Endothelial cell of umbilical vein (primary cell): ENCODE results near the gene FILIP1L. TPM values are rescaled to one million over a fixed set of nuclear protein-coding genes. Genes with fewer than 3 reads are reported as not detected.

Source experiments
- BruUV-seq: library from RNA; stranded (reverse); fragments of 400-500 nt; replicated peaks from 2 replicates; lab custom pipeline; 2021; lab: Mats Ljungman, UMichigan
- CTCF ChIA-PET: fragments of 300-600, 350-600 bp; sonication (Branson Sonifier 250); formaldehyde crosslinking; loops from one replicate; lab custom pipeline; 2021; ENCODE audit warnings: antibody characterized with exemption, inconsistent platforms; lab: Charles Lee
- POLR2A ChIA-PET: fragments of 300-600, 350-600 bp; sonication (Branson Sonifier 250); formaldehyde crosslinking; loops from one replicate; lab custom pipeline; 2021; ENCODE audit warnings: antibody characterized with exemption, inconsistent platforms; lab: Charles Lee
- DNase-seq: peaks from one replicate; pipeline ENCODE4 v3.0.0-alpha.2; 2011; ENCODE audit warnings: low read depth, low spot score
- FAIRE-seq: peaks from 2 replicates; lab custom pipeline; 2011; peaks lifted over from hg19 to GRCh38; lab: Jason Lieb, UNC
- H2AFZ ChIP-seq: 2 replicates; pipeline ENCODE4 v1.6.0; 2012; ENCODE audit warnings: low read depth, low read length, control low read depth, inconsistent platforms
- H3K27ac ChIP-seq: 2 replicates; pipeline ENCODE4 v1.5.1; 2011; ENCODE audit warnings: low read depth, mild to moderate bottlenecking, control low read depth, low read length, moderate library complexity; ENCODE audit not compliant: insufficient read depth
- H3K27me3 ChIP-seq, 2 experiments: 2 replicates each; pipeline versions ENCODE4 v1.6.0 to v1.6.1; 2011; ENCODE audit warnings: low read length in 2 of 2, mixed read lengths in 1 of 2; ENCODE audit not compliant: control insufficient read depth in 2 of 2, insufficient read depth in 2 of 2
- H3K36me3 ChIP-seq, 2 experiments: 2 replicates in 1 of 2; 3 replicates in 1 of 2; pipeline ENCODE4 v1.5.1; 2011; ENCODE audit warnings: low read length in 2 of 2, mild to moderate bottlenecking in 1 of 2, moderate library complexity in 1 of 2; ENCODE audit not compliant: control insufficient read depth in 2 of 2, insufficient read depth in 2 of 2; ENCODE audit errors: extremely low read depth in 1 of 2
- H3K4me1 ChIP-seq: 3 replicates; pipeline ENCODE4 v1.5.1; 2011; ENCODE audit warnings: mild to moderate bottlenecking, low read length; ENCODE audit not compliant: control insufficient read depth, insufficient read depth; ENCODE audit errors: extremely low read depth
- H3K4me2 ChIP-seq: 2 replicates; pipeline ENCODE4 v1.6.1; 2011; ENCODE audit warnings: low read length, control low read depth, mixed read lengths; ENCODE audit not compliant: insufficient read depth
- H3K4me3 ChIP-seq, 3 experiments: fragments of 200-600 bp in 1 of 3; sonication (generic), shearing (Covaris generic) in 1 of 3; replicated peaks in 1 of 3; 2 replicates each; pipeline ENCODE4 v1.5.1; 2011 to 2016; ENCODE audit warnings: control low read depth in 3 of 3, low read length in 3 of 3, mild to moderate bottlenecking in 2 of 3, inconsistent platforms in 1 of 3, low read depth in 1 of 3, moderate library complexity in 1 of 3; ENCODE audit not compliant: insufficient read depth in 1 of 3
- H3K79me2 ChIP-seq: 2 replicates; pipeline ENCODE4 v1.6.0; 2012; ENCODE audit warnings: low read length, inconsistent platforms; ENCODE audit not compliant: control insufficient read depth, insufficient read depth
- H3K9ac ChIP-seq: replicated peaks from 2 replicates; pipeline ENCODE3; 2011; ENCODE audit warnings: low read length, control low read depth; ENCODE audit not compliant: insufficient read depth; ENCODE audit errors: extremely low read depth
- H3K9me1 ChIP-seq: replicated peaks from 3 replicates; pipeline ENCODE4 v1.6.0; 2011; ENCODE audit warnings: mild to moderate bottlenecking, low read length; ENCODE audit not compliant: control insufficient read depth, insufficient read depth; ENCODE audit errors: extremely low read depth
- H3K9me3 ChIP-seq: replicated peaks from 2 replicates; pipeline ENCODE4 v1.5.1; 2012; ENCODE audit warnings: low read length, inconsistent platforms; ENCODE audit not compliant: control insufficient read depth, insufficient read depth
- H4K20me1 ChIP-seq: replicated peaks from 2 replicates; pipeline ENCODE3; 2011; ENCODE audit warnings: mild to moderate bottlenecking, low read length; ENCODE audit not compliant: control insufficient read depth, insufficient read depth; ENCODE audit errors: extremely low read depth
- EZH2 ChIP-seq: IDR thresholded peaks from 2 replicates; pipeline ENCODE4 v1.6.1; 2012; ENCODE audit warnings: borderline replicate concordance, low read depth, mild to moderate bottlenecking, moderate library complexity, low read length, inconsistent platforms; ENCODE audit not compliant: severe bottlenecking
- FOS ChIP-seq: IDR thresholded peaks from 2 replicates; pipeline ENCODE4 v1.6.1; 2011; ENCODE audit warnings: mild to moderate bottlenecking, low read length, moderate library complexity, borderline replicate concordance; ENCODE audit not compliant: insufficient read depth
- GATA2 ChIP-seq: IDR thresholded peaks from 2 replicates; pipeline ENCODE4 v1.7.0; 2011; ENCODE audit warnings: low read depth, mild to moderate bottlenecking, moderate library complexity, mixed read lengths, low read length; ENCODE audit not compliant: insufficient read length, insufficient read depth
- JUN ChIP-seq: IDR thresholded peaks from 2 replicates; pipeline ENCODE4 v1.6.1; 2011; ENCODE audit warnings: borderline replicate concordance, low read depth; ENCODE audit not compliant: insufficient read length, insufficient read depth
- MYC ChIP-seq: IDR thresholded peaks from one replicate; pipeline ENCODE4 v1.6.1; 2011; ENCODE audit warnings: mild to moderate bottlenecking, low read depth, low read length
- POLR2A ChIP-seq: IDR thresholded peaks from 2 replicates; pipeline ENCODE4 v1.6.1; 2012; ENCODE audit warnings: low read depth, mild to moderate bottlenecking, control low read depth, low read length
- POLR2AphosphoS5 ChIP-seq: IDR thresholded peaks from 2 replicates; pipeline ENCODE4 v1.6.1; 2012; ENCODE audit warnings: low read depth, mild to moderate bottlenecking, control low read depth, low read length, moderate library complexity; ENCODE audit not compliant: insufficient read depth
- dilution Hi-C: fragments of 300-500 bp; cut with MboI; formaldehyde crosslinking; loops from one replicate; pipeline ENCODE4 v1.15.0; 2019; ENCODE audit warnings: low sequenced_read_pairs; ENCODE audit not compliant: extremely low pct_ligation_motif_present
- intact Hi-C: fragments of 100-400 bp; cut with micrococcal nuclease; formaldehyde crosslinking; loops from one replicate; pipeline ENCODE4 v1.10.0; 2022
- polyA plus RNA-seq, 4 experiments: library from polyadenylated mRNA; depleted of rRNA in 3 of 4; stranded (reverse) in 3 of 4; unstranded in 1 of 4; fragments of >200 nt; gene quantifications; 2 replicates each; pipeline versions ENCODE4 v1.2.1 to v1.2.3, GENCODE V29; 2011 to 2012; ENCODE audit warnings: missing spikeins in 1 of 4
- total RNA-seq: library from RNA; stranded (reverse); gene quantifications from 2 replicates; pipeline ENCODE4 v1.2.3, GENCODE V29; 2021
- TF ChIP-seq, protein P1 (sequence below), 2 donors: IDR thresholded peaks; 1 replicate in 1 of 2; 2 replicates in 1 of 2; pipeline ENCODE4 v1.5.1; 2011; ENCODE audit warnings: low read length in 2 of 2, mild to moderate bottlenecking in 2 of 2, moderate library complexity in 2 of 2, control low read depth in 1 of 2, inconsistent platforms in 1 of 2, low read depth in 1 of 2; ENCODE audit not compliant: insufficient read depth in 1 of 2; ENCODE audit errors: extremely low read depth in 1 of 2
- TF ChIP-seq, protein P2 (sequence below): IDR thresholded peaks from 2 replicates; pipeline ENCODE4 v1.6.1; 2011; ENCODE audit not compliant: insufficient read depth, insufficient read length

Gene FILIP1L
- total and polyA plus RNA-seq, 2 donors (not counting 3 experiments of a cell fraction or from before 2014, with no cell fraction given) = 26.0 to 29.9 TPM

DNA sequence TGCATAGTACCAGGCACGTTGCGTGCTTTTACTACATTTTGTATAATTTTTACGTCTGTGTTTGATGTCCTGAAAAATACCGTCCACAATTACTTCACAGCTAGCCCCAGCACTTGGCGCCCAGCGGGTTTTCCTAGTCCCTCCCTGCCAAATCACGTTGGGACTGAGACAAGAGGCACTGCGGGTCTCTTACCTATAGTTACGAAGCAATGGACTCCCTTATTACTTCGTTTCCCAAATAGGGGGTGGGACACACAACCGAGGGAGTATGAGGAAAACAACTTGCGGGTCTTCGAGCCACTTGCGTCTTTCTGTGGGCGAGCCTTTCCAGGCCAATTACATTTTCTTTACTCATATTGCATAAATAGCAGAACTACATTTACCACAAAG, 297.3 kb downstream of the FILIP1L start:
- Histone ChIP-seq H3K79me2 (peaks cover 26% of the 10 kb centered on the region), H3K4me3 (peak overlapping the region; percentile 38 to 85 (median 51)), H3K9me1 (no peaks in the 10 kb centered on the region), H2AFZ (peak overlapping the region; percentile 91), H3K9me3 (no peaks in the 10 kb centered on the region), H3K4me2 (peak overlapping the region; percentile 95), H3K27ac (peak overlapping the region; percentile 93), H3K9ac (peak overlapping the region; percentile 97), H4K20me1 (no peaks in the 10 kb centered on the region), H3K36me3 (no peaks in the 10 kb centered on the region), H3K27me3 (no peaks in the 10 kb centered on the region), H3K4me1 (peaks cover 18% of the 10 kb centered on the region)
- TF ChIP-seq POLR2A (no peak), GATA2 (no peak), JUN (no peak), MYC (no peak), EZH2 (no peak), FOS (no peak), POLR2AphosphoS5 (no peak)
- TF ChIP-seq, protein P1, sequence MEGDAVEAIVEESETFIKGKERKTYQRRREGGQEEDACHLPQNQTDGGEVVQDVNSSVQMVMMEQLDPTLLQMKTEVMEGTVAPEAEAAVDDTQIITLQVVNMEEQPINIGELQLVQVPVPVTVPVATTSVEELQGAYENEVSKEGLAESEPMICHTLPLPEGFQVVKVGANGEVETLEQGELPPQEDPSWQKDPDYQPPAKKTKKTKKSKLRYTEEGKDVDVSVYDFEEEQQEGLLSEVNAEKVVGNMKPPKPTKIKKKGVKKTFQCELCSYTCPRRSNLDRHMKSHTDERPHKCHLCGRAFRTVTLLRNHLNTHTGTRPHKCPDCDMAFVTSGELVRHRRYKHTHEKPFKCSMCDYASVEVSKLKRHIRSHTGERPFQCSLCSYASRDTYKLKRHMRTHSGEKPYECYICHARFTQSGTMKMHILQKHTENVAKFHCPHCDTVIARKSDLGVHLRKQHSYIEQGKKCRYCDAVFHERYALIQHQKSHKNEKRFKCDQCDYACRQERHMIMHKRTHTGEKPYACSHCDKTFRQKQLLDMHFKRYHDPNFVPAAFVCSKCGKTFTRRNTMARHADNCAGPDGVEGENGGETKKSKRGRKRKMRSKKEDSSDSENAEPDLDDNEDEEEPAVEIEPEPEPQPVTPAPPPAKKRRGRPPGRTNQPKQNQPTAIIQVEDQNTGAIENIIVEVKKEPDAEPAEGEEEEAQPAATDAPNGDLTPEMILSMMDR (IDR thresholded peaks at IDR 0.05; ENCODE audit: extremely low read depth in 1 of 2, insufficient read depth in 1 of 2, low read depth in 1 of 2, low read length in 2 of 2) = no peak
- TF ChIP-seq, protein P2, sequence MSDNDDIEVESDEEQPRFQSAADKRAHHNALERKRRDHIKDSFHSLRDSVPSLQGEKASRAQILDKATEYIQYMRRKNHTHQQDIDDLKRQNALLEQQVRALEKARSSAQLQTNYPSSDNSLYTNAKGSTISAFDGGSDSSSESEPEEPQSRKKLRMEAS = no peak
- ChIA-PET POLR2A (no interaction called here), CTCF (interaction anchor here (0.6 to 1.8 kb wide), 6 partner anchors 9 to 437 kb away, joined by 3 to 18 read pairs (median 6); no protein-coding TSS in a partner anchor)
- dilution Hi-C loops (no loop called here), intact Hi-C loops (no loop called here)
- FAIRE-seq (no peak), DNase-seq (no peak)
- TSS peak; percentile 87 for BruUV-seq
